A204.1 (cell line): ENCODE results near the gene MAP2K2.

Source experiments
- FAIRE-seq: peaks from 2 replicates; lab custom pipeline; 2012; peaks lifted over from hg19 to GRCh38; lab: Jason Lieb, UNC

The MAP2K2 gene

GRCh38 chr19:4059891-4060620, 63.9 kb downstream of the MAP2K2 start:
- FAIRE-seq = no peak

GRCh38 chr19:4059453-4059871, 64.5 kb downstream of the MAP2K2 start:
- no peak for FAIRE-seq

GRCh38 chr19:4058693-4059452, 65.0 kb downstream of the MAP2K2 start:
- FAIRE-seq = no peak

- FAIRE-seq = no peak
Observed at GRCh38 chr19:4057931-4058692, 65.8 kb downstream of the MAP2K2 start.

- FAIRE-seq = no peak
Observed at GRCh38 chr19:4055209-4055552, 68.7 kb downstream of the MAP2K2 start.

GRCh38 chr19:4054441-4055208, 69.3 kb downstream of the MAP2K2 start:
- no peak for FAIRE-seq

GRCh38 chr19:4053423-4054324, 70.2 kb downstream of the MAP2K2 start:
- FAIRE-seq = no peak

GRCh38 chr19:4052993-4053422, 70.9 kb downstream of the MAP2K2 start:
- FAIRE-seq = no peak

GRCh38 chr19:4052114-4052992, 71.6 kb downstream of the MAP2K2 start:
- FAIRE-seq = no peak

GRCh38 chr19:4051175-4052101, 72.5 kb downstream of the MAP2K2 start:
- no peak for FAIRE-seq

GRCh38 chr19:4049432-4049831, 74.5 kb downstream of the MAP2K2 start:
- FAIRE-seq = no peak

GRCh38 chr19:4046946-4047683, 76.8 kb downstream of the MAP2K2 start:
- no peak for FAIRE-seq

GRCh38 chr19:4046362-4046691, 77.6 kb downstream of the MAP2K2 start:
- no peak for FAIRE-seq

GRCh38 chr19:4045597-4046361, 78.1 kb downstream of the MAP2K2 start:
- no peak for FAIRE-seq

GRCh38 chr19:4044990-4045465, 78.9 kb downstream of the MAP2K2 start:
- no peak for FAIRE-seq

GRCh38 chr19:4043966-4044715, 79.8 kb downstream of the MAP2K2 start:
- no peak for FAIRE-seq

GRCh38 chr19:4043401-4043800, 80.5 kb downstream of the MAP2K2 start:
- no peak for FAIRE-seq
